Measurements from ENCODE around the gene OR13F1.
"Not testable (repeated sequence)": the region's sequence is repeated elsewhere in the genome, so short reads cannot be mapped to it uniquely, and the experiment has no call there.

OR13F1 gene

GRCh38 chr9:104494808-104495207 is 9.3 kb upstream of the OR13F1 start:
- CTCF ChIA-PET = interaction anchor here (0.7 kb wide), 1 partner anchor 923 kb away, joined by 3 read pairs; no protein-coding TSS in a partner anchor
- no peak for DNase-seq (ENCODE audit: low read depth, low spot score)
- no peak for TF ChIP-seq CTCF (IDR thresholded peaks at IDR 0.05; ENCODE audit: insufficient read depth, low read length, missing control alignments)
- no peak overlapping the region for H3K4me3 ChIP-seq (ENCODE audit: low read depth, low read length)
- POLR2A ChIA-PET = no interaction called here

DNA sequence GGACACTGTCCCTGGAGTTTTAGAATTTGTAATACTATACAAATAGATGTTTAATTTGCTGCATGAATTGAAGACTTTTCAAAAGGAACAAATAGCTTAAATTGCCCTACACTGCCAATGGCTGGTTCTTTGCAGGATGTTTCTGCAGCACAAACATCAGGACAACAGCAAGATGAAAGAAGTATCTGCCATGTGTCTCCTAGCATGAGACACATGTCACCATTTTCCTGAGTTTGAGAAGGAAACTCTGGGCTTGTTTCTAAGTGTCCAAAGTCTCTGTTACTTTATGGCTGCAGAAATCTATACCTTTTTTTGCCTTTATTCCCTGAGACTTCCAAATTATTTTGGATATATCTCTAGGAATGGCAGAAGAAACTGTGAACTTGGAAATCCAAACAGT is 623 bp upstream of the OR13F1 start:
- DNase-seq (ENCODE audit: low read depth, low spot score) = no peak
- POLR2A ChIA-PET = no interaction called here
- CTCF ChIA-PET = no interaction called here
- no peak for TF ChIP-seq CTCF (IDR thresholded peaks at IDR 0.05; ENCODE audit: insufficient read depth, low read length, missing control alignments)
- no peak overlapping the region for H3K4me3 ChIP-seq (ENCODE audit: low read depth, low read length)

DNA sequence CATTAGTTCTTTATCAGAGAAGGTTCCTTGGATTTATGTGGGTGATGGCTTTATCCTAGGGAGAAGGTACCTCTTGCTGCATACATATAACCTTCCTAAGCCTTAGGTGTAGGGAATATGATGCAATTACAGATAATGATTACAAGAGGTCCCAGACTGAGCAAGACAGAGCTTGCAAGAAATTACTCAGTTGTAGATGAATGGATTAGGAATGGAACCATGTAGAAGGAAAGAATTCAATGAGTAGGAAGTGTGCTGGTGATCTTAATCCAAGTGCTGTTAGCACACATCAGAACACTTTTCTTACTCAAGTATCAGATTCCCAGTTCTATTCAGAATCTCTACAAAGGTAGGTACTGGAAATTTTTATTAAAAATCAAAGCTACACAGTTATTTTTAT is 2.5 kb downstream of the OR13F1 start:
- CTCF ChIA-PET = no interaction called here

DNA sequence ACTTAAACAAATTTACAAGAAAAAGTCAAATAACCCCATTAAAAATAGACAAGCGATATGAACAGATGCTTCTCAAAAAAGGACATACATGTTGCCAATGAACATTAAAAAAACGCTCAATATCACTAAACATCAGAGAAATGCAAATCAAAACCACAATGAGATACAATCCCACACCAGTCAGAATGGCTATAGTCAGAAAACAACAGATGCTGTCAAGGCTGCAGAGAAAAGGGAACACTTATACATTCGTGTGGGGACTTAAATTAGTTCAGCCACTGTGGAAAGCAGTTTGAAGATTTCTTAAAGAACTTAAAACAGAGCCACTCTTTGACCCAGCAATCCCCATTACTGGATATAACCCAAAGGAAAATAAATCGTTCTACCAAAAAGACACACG is 10.8 kb downstream of the OR13F1 start:
- ChIA-PET POLR2A (no interaction called here), CTCF (no interaction called here)
- DNase-seq (ENCODE audit: low read depth, low spot score) = no peak
- no peak overlapping the region for H3K4me3 ChIP-seq (ENCODE audit: low read depth, low read length)
- no peak for TF ChIP-seq CTCF (IDR thresholded peaks at IDR 0.05; ENCODE audit: insufficient read depth, low read length, missing control alignments)

More for the DNA sequence above, 2.5 kb downstream of the OR13F1 start:
- no peak for TF ChIP-seq CTCF (IDR thresholded peaks at IDR 0.05; ENCODE audit: insufficient read depth, low read length, missing control alignments)
- POLR2A ChIA-PET = no interaction called here
- no peak for DNase-seq (ENCODE audit: low read depth, low spot score)
- no peak overlapping the region for H3K4me3 ChIP-seq (ENCODE audit: low read depth, low read length)

GRCh38 chr9:104520241-104520640 is 16.2 kb downstream of the OR13F1 start:
- POLR2A ChIA-PET, CTCF ChIA-PET: not testable (repeated sequence)

DNA sequence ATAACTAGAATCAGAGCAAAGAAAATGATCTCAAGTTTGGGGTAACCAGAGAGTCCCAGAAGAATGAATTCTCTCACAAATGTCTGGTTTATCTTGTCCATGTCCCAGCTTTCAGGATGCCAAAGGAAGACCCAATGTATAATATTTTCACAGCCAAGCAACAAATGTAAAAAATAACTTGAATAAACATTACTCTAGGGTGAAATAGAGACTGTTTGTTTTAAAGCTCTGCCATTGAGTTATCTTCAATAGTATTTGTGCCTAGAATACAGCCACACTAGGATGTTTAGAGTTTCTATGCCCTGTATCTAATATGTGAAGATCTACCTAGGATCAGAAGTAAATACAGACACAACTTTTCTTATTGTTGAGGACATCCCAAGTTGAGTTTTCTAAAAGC is 23.0 kb downstream of the OR13F1 start, which contains the start of gene OR13C4:
OR13C4 (minus strand) TSS at position 101 of the 400 bp plus-strand sequence; CDS start at position 101, 0 bp downstream.
- ChIA-PET POLR2A (no interaction called here), CTCF (no interaction called here)
- TF ChIP-seq CTCF (IDR thresholded peaks at IDR 0.05; ENCODE audit: insufficient read depth, low read length, missing control alignments) = no peak
- DNase-seq (ENCODE audit: low read depth, low spot score) = no peak
- H3K4me3 ChIP-seq (ENCODE audit: low read depth, low read length) = no peak within 1 kb of the TSS

More at GRCh38 chr9:104520241-104520640, 16.2 kb downstream of the OR13F1 start:
- DNase-seq (ENCODE audit: low read depth, low spot score); H3K4me3 ChIP-seq (ENCODE audit: low read depth, low read length): not testable (repeated sequence)

- no peak for TF ChIP-seq CTCF (IDR thresholded peaks at IDR 0.05; ENCODE audit: insufficient read depth, low read length, missing control alignments)
- POLR2A ChIA-PET = no interaction called here
- H3K4me3 ChIP-seq (ENCODE audit: low read depth, low read length) = no peak within 1 kb of the TSS
- CTCF ChIA-PET = no interaction called here
- no peak for DNase-seq (ENCODE audit: low read depth, low spot score)
Observed at GRCh38 chr9:104536756-104537155, 32.7 kb downstream of the OR13F1 start, which contains the start of gene OR13C3. Gene OR13C3, minus strand, starts transcription at chr9:104536856. Its CDS starts 133 bp downstream, at chr9:104536723.
